IMR-90 (cell line): ENCODE data around the gene RASD2. TPM values are rescaled to one million over a fixed set of nuclear protein-coding genes. Genes with fewer than 3 reads are reported as not detected.

ENCODE experiments used
- ATAC-seq: fragments of 200-7000 bp; cut with Tn5 transposase; 2 replicates; pipeline ENCODE4 v1.9.1; 2020; ENCODE audit warnings: low read depth, mild to moderate bottlenecking, moderate library complexity
- BruUV-seq: library from RNA; stranded (reverse); fragments of 400-500 nt; replicated peaks from 2 replicates; lab custom pipeline; 2021; lab: Mats Ljungman, UMichigan
- CTCF ChIA-PET: fragments of 300-600 bp; formaldehyde crosslinking; extraction: SDS; loops from one replicate; lab custom pipeline; 2021; ENCODE audit warnings: antibody characterized with exemption; lab: Yijun Ruan, JAX
- POLR2A ChIA-PET: fragments of 300-600 bp; sonication (Branson Sonifier 250); formaldehyde crosslinking; loops from one replicate; lab custom pipeline; 2022; ENCODE audit warnings: antibody characterized with exemption; ENCODE audit not compliant: unreplicated experiment; lab: Charles Lee
- DNase-seq: peaks from one replicate; pipeline ENCODE4 v3.0.0; 2013
- H2AFZ ChIP-seq: replicated peaks from 2 replicates; pipeline ENCODE3; 2013; ENCODE audit warnings: low read length, mild to moderate bottlenecking; ENCODE audit not compliant: poor library complexity
- H2AK5ac ChIP-seq: 2 replicates; pipeline ENCODE4 v1.6.1; 2013; ENCODE audit warnings: low read depth, low read length, inconsistent platforms
- H2AK9ac ChIP-seq: replicated peaks from 2 replicates; pipeline ENCODE3; 2013; ENCODE audit warnings: mild to moderate bottlenecking, low read depth, low read length, moderate library complexity; ENCODE audit not compliant: poor library complexity
- H2BK120ac ChIP-seq: 2 replicates; pipeline ENCODE4 v1.6.1; 2013; ENCODE audit warnings: low read depth, low read length, inconsistent platforms
- H2BK15ac ChIP-seq: 3 replicates; pipeline ENCODE4 v1.6.1; 2013; ENCODE audit warnings: low read depth, low read length, inconsistent platforms
- H2BK20ac ChIP-seq: 2 replicates; pipeline ENCODE4 v1.6.1; 2013; ENCODE audit warnings: low read depth, mild to moderate bottlenecking, inconsistent platforms, low read length, moderate library complexity
- H2BK5ac ChIP-seq: 2 replicates; pipeline ENCODE4 v1.6.1; 2013; ENCODE audit warnings: mild to moderate bottlenecking, low read depth, low read length, inconsistent platforms; ENCODE audit not compliant: poor library complexity, severe bottlenecking
- H3K14ac ChIP-seq: replicated peaks from 2 replicates; pipeline ENCODE4 v1.6.1; 2013; ENCODE audit warnings: low read depth, low read length, inconsistent platforms
- H3K18ac ChIP-seq: 2 replicates; pipeline ENCODE4 v1.6.1; 2013; ENCODE audit warnings: low read depth, low read length, control low read depth
- H3K23ac ChIP-seq: 2 replicates; pipeline ENCODE4 v1.6.1; 2013; ENCODE audit warnings: low read depth, low read length, inconsistent platforms
- H3K27ac ChIP-seq: 2 replicates; pipeline ENCODE4 v1.5.1; 2013; ENCODE audit warnings: mild to moderate bottlenecking, control low read depth, low read length; ENCODE audit not compliant: insufficient read depth
- H3K27me3 ChIP-seq: 2 replicates; pipeline ENCODE4 v1.6.1; 2013; ENCODE audit warnings: low read length; ENCODE audit not compliant: control insufficient read depth, insufficient read depth
- H3K36me3 ChIP-seq: 2 replicates; pipeline ENCODE4 v1.6.1; 2013; ENCODE audit warnings: low read length, mixed read lengths; ENCODE audit not compliant: control insufficient read depth, insufficient read depth
- H3K4ac ChIP-seq: 2 replicates; pipeline ENCODE4 v1.6.1; 2013; ENCODE audit warnings: low read depth, low read length, inconsistent platforms
- H3K4me1 ChIP-seq: 2 replicates; pipeline ENCODE4 v1.6.1; 2013; ENCODE audit warnings: low read length, mixed read lengths; ENCODE audit not compliant: control insufficient read depth, insufficient read depth
- H3K4me2 ChIP-seq: 2 replicates; pipeline ENCODE4 v1.6.1; 2013; ENCODE audit warnings: low read depth, mild to moderate bottlenecking, control low read depth, low read length, moderate library complexity
- H3K4me3 ChIP-seq: 2 replicates; pipeline ENCODE4 v1.5.1; 2013; ENCODE audit warnings: low read depth, mild to moderate bottlenecking, control low read depth, low read length, moderate library complexity; ENCODE audit not compliant: insufficient read depth
- H3K56ac ChIP-seq: 2 replicates; pipeline ENCODE4 v1.6.1; 2013; ENCODE audit warnings: low read length, inconsistent platforms; ENCODE audit not compliant: insufficient read depth; ENCODE audit errors: extremely low read depth
- H3K79me1 ChIP-seq, 2 experiments: 2 replicates each; pipeline ENCODE4 v1.6.1; 2013; ENCODE audit warnings: low read length in 2 of 2, inconsistent platforms in 1 of 2, low read depth in 1 of 2
- H3K9ac ChIP-seq: 2 replicates; pipeline ENCODE4 v1.6.1; 2013; ENCODE audit warnings: low read depth, low read length, control low read depth
- H3K9me1 ChIP-seq: 2 replicates; pipeline ENCODE4 v1.6.1; 2013; ENCODE audit warnings: low read length, inconsistent platforms; ENCODE audit not compliant: insufficient read depth
- H3K9me3 ChIP-seq: 2 replicates; pipeline ENCODE4 v1.6.1; 2013; ENCODE audit warnings: low read length; ENCODE audit not compliant: control insufficient read depth, insufficient read depth
- H4K20me1 ChIP-seq: 2 replicates; pipeline ENCODE4 v1.6.1; 2013; ENCODE audit warnings: low read length, inconsistent platforms; ENCODE audit not compliant: insufficient read depth
- H4K5ac ChIP-seq: 2 replicates; pipeline ENCODE4 v1.6.1; 2013; ENCODE audit warnings: mild to moderate bottlenecking, low read depth, low read length, control low read depth
- H4K8ac ChIP-seq, 2 experiments: 2 replicates each; pipeline ENCODE4 v1.6.1; 2013; ENCODE audit warnings: low read depth in 2 of 2, low read length in 2 of 2, control low read depth in 1 of 2, inconsistent platforms in 1 of 2
- H4K91ac ChIP-seq: 2 replicates; pipeline ENCODE4 v1.6.1; 2013; ENCODE audit warnings: low read depth, low read length, inconsistent platforms; ENCODE audit not compliant: insufficient read depth
- BHLHE40 ChIP-seq: fragments of 150-350 bp; IDR thresholded peaks from 2 replicates; pipeline ENCODE4 v1.6.1; 2016; ENCODE audit warnings: mild to moderate bottlenecking, low read depth, low read length
- CEBPB ChIP-seq: IDR thresholded peaks from 2 replicates; pipeline ENCODE4 v1.6.1; 2012; ENCODE audit warnings: low read depth, low read length, improper control_type of control experiment
- CHD1 ChIP-seq: IDR thresholded peaks from 2 replicates; pipeline ENCODE4 v1.6.1; 2012; ENCODE audit warnings: low read depth, low read length, improper control_type of control experiment
- ELK1 ChIP-seq: fragments of 150-350 bp; IDR thresholded peaks from 2 replicates; pipeline ENCODE4 v1.6.1; 2016; ENCODE audit warnings: low read depth, mild to moderate bottlenecking, low read length, moderate library complexity, borderline replicate concordance
- FOS ChIP-seq: fragments of 150-350 bp; IDR thresholded peaks from 2 replicates; pipeline ENCODE4 v1.6.1; 2016; ENCODE audit warnings: low read depth, low read length
- MAFK ChIP-seq: IDR thresholded peaks from 2 replicates; pipeline ENCODE4 v1.6.1; 2012; ENCODE audit warnings: low read depth, low read length, improper control_type of control experiment
- MAZ ChIP-seq: IDR thresholded peaks from 2 replicates; pipeline ENCODE4 v1.6.1; 2012; ENCODE audit warnings: low read depth, mild to moderate bottlenecking, low read length, improper control_type of control experiment, moderate library complexity, borderline replicate concordance
- POLR2A ChIP-seq: IDR thresholded peaks from 2 replicates; pipeline ENCODE4 v1.6.1; 2012; ENCODE audit warnings: mild to moderate bottlenecking, low read depth, low read length
- RCOR1 ChIP-seq: IDR thresholded peaks from 2 replicates; pipeline ENCODE4 v1.6.1; 2012; ENCODE audit warnings: mild to moderate bottlenecking, low read length, improper control_type of control experiment; ENCODE audit not compliant: insufficient replicate concordance
- RFX5 ChIP-seq: IDR thresholded peaks from 2 replicates; pipeline ENCODE4 v1.8.0; 2012; ENCODE audit warnings: low read depth, mild to moderate bottlenecking, low read length, moderate library complexity
- SMC3 ChIP-seq: fragments of 150-350 bp; IDR thresholded peaks from 2 replicates; pipeline ENCODE4 v1.6.1; 2016; ENCODE audit warnings: low read depth, mild to moderate bottlenecking, antibody characterized with exemption, low read length, moderate library complexity
- USF2 ChIP-seq: fragments of 150-350 bp; IDR thresholded peaks from 2 replicates; pipeline ENCODE4 v1.6.1; 2017; ENCODE audit warnings: mild to moderate bottlenecking, antibody characterized with exemption, low read length, low read depth
- WGBS, 2 experiments: methylation state at CpG; one replicate each; pipeline versions ENCODE4 v1.1.5 to v1.1.7; 2013; ENCODE audit warnings: missing lambda C conversion rate in 2 of 2; ENCODE audit not compliant: insufficient read length in 1 of 2; ENCODE audit errors: extremely low coverage in 2 of 2; 5-methylcytosine and 5-hydroxymethylcytosine counted together
- dilution Hi-C: fragments of 300-500 bp; cut with HindIII; formaldehyde crosslinking; loops from one replicate; pipeline ENCODE4 v1.14.3; 2018; ENCODE audit warnings: low sequenced_read_pairs; ENCODE audit not compliant: unreplicated experiment
- in situ Hi-C: fragments of 300-500 bp; cut with MboI; formaldehyde crosslinking; loops from 3 replicates; pipeline ENCODE4 v1.14.3; 2019; ENCODE audit warnings: low sequenced_read_pairs, inconsistent platforms, mixed read lengths
- intact Hi-C: fragments of 100-400 bp; cut with micrococcal nuclease; formaldehyde crosslinking; loops from 2 replicates; pipeline ENCODE4 v1.10.0; 2022
- polyA plus RNA-seq, 3 experiments: library from polyadenylated mRNA; depleted of rRNA; stranded (reverse); fragments of >200 nt; gene quantifications; 2 replicates each; pipeline ENCODE4 v1.2.3, GENCODE V29; 2012; ENCODE audit warnings: low replicate concordance in 1 of 3
- total RNA-seq: library from RNA; depleted of rRNA; stranded (reverse); fragments of >200 nt; gene quantifications from 2 replicates; pipeline ENCODE4 v1.2.3, GENCODE V29; 2012
- TF ChIP-seq, protein P1 (sequence below): conservative IDR thresholded peaks from 2 replicates; pipeline ENCODE4 v1.5.1; 2012; ENCODE audit warnings: mild to moderate bottlenecking, low read depth, low read length, improper control_type of control experiment

RASD2 gene
- total and polyA plus RNA-seq, 2 of the 4 experiments (the other 2 are of a cell fraction), result under 0.01 to 0.32 TPM

DNA sequence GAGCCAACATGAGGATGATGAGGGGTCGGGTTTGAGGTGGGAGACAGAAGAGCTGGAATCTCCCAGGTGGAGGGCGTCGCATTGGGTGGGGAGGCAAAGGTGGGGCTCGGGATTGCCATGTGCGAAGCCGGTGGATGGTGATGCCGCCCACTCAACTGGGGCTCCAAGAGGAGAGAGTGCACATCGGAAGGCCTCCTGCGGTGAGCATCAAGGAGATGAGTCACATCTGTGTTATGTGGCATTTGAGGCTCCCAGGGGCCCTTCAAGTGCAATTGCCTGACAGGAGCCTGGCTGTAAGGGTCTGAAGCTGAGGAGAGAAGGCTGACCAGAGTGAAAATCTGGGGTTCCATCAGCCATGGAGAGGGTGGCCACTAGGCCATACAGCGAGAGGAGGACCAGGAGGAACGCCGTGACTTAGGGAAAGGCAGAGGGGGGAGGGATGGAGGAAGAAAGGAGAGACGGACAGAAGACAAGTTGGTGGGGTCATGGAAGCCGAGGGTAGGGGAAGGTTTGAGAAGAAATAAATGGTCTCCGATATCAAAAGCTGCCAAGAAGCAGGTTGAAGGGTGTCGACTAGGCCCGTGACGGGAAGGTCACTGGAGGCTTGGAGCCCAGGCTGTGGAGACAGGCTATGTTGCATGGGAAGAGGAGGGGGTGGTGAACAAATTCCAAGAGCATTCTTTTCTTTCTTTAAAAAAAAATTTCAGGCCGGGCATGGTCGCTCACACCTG, 21.3 kb downstream of the RASD2 start:
- H3K56ac ChIP-seq, result no peak overlapping the region
- in situ Hi-C loops, result no loop called here
- no peak overlapping the region for H3K4me3 ChIP-seq
- H2AK5ac ChIP-seq, result peak overlapping the region; percentile 98
- H3K9me3 ChIP-seq, result peaks cover 6% of the 10 kb centered on the region
- peak overlapping the region; percentile 66; the same call in 1 of the 2 replicates for H3K4me2 ChIP-seq
- CTCF ChIA-PET, result no interaction called here
- no peaks in the 10 kb centered on the region for H4K20me1 ChIP-seq
- peak overlapping the region; percentile 82 for H2AFZ ChIP-seq
- POLR2A ChIA-PET, result no interaction called here
- peak; percentile 46; the same call in 1 of the 2 replicates for TF ChIP-seq BHLHE40
- no peak for TF ChIP-seq USF2
- TF ChIP-seq MAZ, result peak; percentile 19; the same call in 1 of the 2 replicates
- no peak for TF ChIP-seq ELK1
- TF ChIP-seq POLR2A, result no peak
- TF ChIP-seq FOS, result peak; percentile 56; the same call in 1 of the 2 replicates
- TF ChIP-seq SMC3, result no peak
- no peak for TF ChIP-seq RCOR1
- TF ChIP-seq CEBPB, result no peak
- TF ChIP-seq, protein P1, sequence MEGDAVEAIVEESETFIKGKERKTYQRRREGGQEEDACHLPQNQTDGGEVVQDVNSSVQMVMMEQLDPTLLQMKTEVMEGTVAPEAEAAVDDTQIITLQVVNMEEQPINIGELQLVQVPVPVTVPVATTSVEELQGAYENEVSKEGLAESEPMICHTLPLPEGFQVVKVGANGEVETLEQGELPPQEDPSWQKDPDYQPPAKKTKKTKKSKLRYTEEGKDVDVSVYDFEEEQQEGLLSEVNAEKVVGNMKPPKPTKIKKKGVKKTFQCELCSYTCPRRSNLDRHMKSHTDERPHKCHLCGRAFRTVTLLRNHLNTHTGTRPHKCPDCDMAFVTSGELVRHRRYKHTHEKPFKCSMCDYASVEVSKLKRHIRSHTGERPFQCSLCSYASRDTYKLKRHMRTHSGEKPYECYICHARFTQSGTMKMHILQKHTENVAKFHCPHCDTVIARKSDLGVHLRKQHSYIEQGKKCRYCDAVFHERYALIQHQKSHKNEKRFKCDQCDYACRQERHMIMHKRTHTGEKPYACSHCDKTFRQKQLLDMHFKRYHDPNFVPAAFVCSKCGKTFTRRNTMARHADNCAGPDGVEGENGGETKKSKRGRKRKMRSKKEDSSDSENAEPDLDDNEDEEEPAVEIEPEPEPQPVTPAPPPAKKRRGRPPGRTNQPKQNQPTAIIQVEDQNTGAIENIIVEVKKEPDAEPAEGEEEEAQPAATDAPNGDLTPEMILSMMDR, result no peak
- TF ChIP-seq MAFK, result no peak
- no peak for TF ChIP-seq RFX5
- no peak for TF ChIP-seq CHD1
- no TSS peak for BruUV-seq
- dilution Hi-C loops, result no loop called here
- H3K79me1 ChIP-seq, result no peaks in the 10 kb centered on the region
- peak overlapping the region; percentile 97 for H2BK120ac ChIP-seq
- H2BK15ac ChIP-seq, result peak overlapping the region; percentile 81; the same call in 1 of the 3 replicates
- peak overlapping the region; percentile 48; the same call in 1 of the 2 replicates for H3K27ac ChIP-seq
- peak overlapping the region; percentile 70 for H2AK9ac ChIP-seq
- WGBS, 2 experiments, result 23% methylated on average over 5 of the region's 20 CpGs; no CpG with 5 or more reads in 1 of the 2 experiments
- peak overlapping the region in 1 of 2 experiments; percentile 55; a peak in 2 of 4 replicates for H4K8ac ChIP-seq
- peaks cover 19% of the 10 kb centered on the region for H3K9me1 ChIP-seq
- H3K36me3 ChIP-seq, result no peaks in the 10 kb centered on the region
- no peak overlapping the region for H3K9ac ChIP-seq
- H2BK5ac ChIP-seq, result peak overlapping the region; percentile 87
- peak overlapping the region; percentile 98 for H2BK20ac ChIP-seq
- peak overlapping the region; percentile 91 for H3K14ac ChIP-seq
- H3K27me3 ChIP-seq, result no peaks in the 10 kb centered on the region
- DNase-seq (peak; percentile 84), ATAC-seq (peak; percentile 69)
- H4K5ac ChIP-seq, result peak overlapping the region; percentile 88; the same call in 1 of the 2 replicates
- peak overlapping the region; percentile 91 for H3K18ac ChIP-seq
- peaks cover 23% of the 10 kb centered on the region for H3K4me1 ChIP-seq
- peak overlapping the region; percentile 62; the same call in 1 of the 2 replicates for H3K23ac ChIP-seq
- intact Hi-C loops, result no loop called here
- peak overlapping the region; percentile 94 for H3K4ac ChIP-seq
- H4K91ac ChIP-seq, result peak overlapping the region; percentile 96
